Vagina (tissue), 2 donors: ENCODE data around the gene TUBB1. TPM values are rescaled to one million over a fixed set of nuclear protein-coding genes. Genes with fewer than 3 reads are reported as not detected.
A peak's percentile ranks its signal among the peaks of the same experiment; 100 is the strongest.

ENCODE experiments used
- DNase-seq, 2 donors: peaks; one replicate each; pipeline ENCODE4 v3.0.0-alpha.2; 2017; ENCODE audit errors: extremely low spot score in 2 of 2
- H3K27ac ChIP-seq: fragments of 200-600 bp; sonication (generic); one replicate; pipeline ENCODE4 v1.5.1; 2019
- H3K27me3 ChIP-seq: fragments of 200-600 bp; sonication (generic); one replicate; pipeline ENCODE4 v1.5.1; 2019
- H3K36me3 ChIP-seq, 2 donors: fragments of 200-600 bp; sonication (generic); one replicate each; pipeline ENCODE4 v1.5.1; 2017 to 2019
- H3K4me1 ChIP-seq: fragments of 200-600 bp; sonication (generic); one replicate; pipeline ENCODE4 v1.5.1; 2019
- H3K4me3 ChIP-seq, 2 donors: fragments of 200-600 bp; sonication (generic); 1 replicate in 1 of 2; 2 replicates in 1 of 2; pipeline ENCODE4 v1.5.1; 2016 to 2019
- H3K9me3 ChIP-seq: fragments of 200-600 bp; sonication (generic); one replicate; pipeline ENCODE4 v1.5.1; 2019
- POLR2A ChIP-seq, 2 donors: fragments of 450-650 bp; IDR thresholded peaks; one replicate each; pipeline ENCODE4 v1.6.1; 2017; ENCODE audit warnings: antibody characterized with exemption in 2 of 2, mild to moderate bottlenecking in 2 of 2, moderate library complexity in 2 of 2
- POLR2AphosphoS5 ChIP-seq, 2 donors: sonication (generic); formaldehyde crosslinking; IDR thresholded peaks; one replicate each; pipeline ENCODE4 v1.9.0; 2017; ENCODE audit warnings: antibody characterized with exemption in 2 of 2, mild to moderate bottlenecking in 2 of 2, low read depth in 1 of 2; ENCODE audit not compliant: insufficient read depth in 1 of 2
- intact Hi-C: fragments of 100-400 bp; cut with DNase I; formaldehyde crosslinking; loops from one replicate; pipeline ENCODE4 v1.15.1; 2023
- total RNA-seq: library from RNA; depleted of rRNA; stranded (reverse); fragments of >200 nt; gene quantifications from one replicate; pipeline ENCODE4 v1.2.3, GENCODE V29; 2016
- TF ChIP-seq, protein P1 (sequence below), 3 experiments: fragments of 450-650 bp in 2 of 3; fragments of 200-600 bp in 1 of 3; sonication (generic) in 1 of 3; IDR thresholded peaks; one replicate each; pipeline ENCODE4 v1.5.1; 2017 to 2019; ENCODE audit warnings: antibody characterized with exemption in 3 of 3, mild to moderate bottlenecking in 2 of 3, moderate library complexity in 2 of 3

Gene TUBB1
- total RNA-seq, 1 donor from 2014 or later, result not detected

DNA sequence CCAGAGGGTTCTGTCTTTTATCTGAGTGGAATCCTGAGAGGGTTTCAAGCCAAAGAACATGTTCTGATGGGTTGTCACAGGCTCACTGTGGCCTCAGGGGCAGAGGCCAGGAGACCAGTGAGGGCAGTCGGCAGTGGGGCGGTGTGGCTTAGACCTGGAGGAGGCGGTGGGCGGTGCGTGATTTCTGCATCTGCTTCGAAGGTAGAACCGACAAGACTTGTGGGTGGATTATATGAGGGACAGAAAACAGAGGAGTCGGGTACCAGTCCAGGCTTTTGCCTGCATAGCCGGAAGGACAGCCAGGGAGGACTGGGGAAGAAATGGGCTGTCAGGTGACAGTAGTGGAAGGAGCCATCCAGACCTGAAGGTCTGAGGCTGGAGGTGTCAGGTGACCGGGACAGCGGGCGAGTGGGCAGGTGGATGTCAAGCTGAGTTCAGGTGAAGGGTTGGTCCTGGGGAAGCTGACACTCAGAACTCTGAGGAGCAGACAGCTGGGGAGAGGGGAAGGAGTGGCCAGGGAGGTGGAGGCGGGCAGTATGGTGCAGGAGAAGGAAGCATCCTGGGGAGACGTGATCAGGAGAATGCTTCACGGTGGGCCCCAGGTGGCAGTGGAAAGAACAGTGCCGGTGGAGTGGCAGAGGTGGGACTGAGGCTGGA is 15.3 kb upstream of the TUBB1 start:
- Histone ChIP-seq H3K36me3 (peaks cover 0 to 10% of the 10 kb centered on the region in 2 donors), H3K4me3 (no peak overlapping the region), H3K9me3 (no peaks in the 10 kb centered on the region), H3K27ac (peak overlapping the region; percentile 76), H3K27me3 (no peaks in the 10 kb centered on the region), H3K4me1 (peaks cover 34% of the 10 kb centered on the region)
- no peak for DNase-seq
- no peak for TF ChIP-seq POLR2AphosphoS5 (IDR thresholded peaks at IDR 0.05; ENCODE audit: insufficient read depth in 1 of 2, low read depth in 1 of 2)
- TF ChIP-seq POLR2A (IDR thresholded peaks at IDR 0.05), result no peak
- TF ChIP-seq, protein P1, sequence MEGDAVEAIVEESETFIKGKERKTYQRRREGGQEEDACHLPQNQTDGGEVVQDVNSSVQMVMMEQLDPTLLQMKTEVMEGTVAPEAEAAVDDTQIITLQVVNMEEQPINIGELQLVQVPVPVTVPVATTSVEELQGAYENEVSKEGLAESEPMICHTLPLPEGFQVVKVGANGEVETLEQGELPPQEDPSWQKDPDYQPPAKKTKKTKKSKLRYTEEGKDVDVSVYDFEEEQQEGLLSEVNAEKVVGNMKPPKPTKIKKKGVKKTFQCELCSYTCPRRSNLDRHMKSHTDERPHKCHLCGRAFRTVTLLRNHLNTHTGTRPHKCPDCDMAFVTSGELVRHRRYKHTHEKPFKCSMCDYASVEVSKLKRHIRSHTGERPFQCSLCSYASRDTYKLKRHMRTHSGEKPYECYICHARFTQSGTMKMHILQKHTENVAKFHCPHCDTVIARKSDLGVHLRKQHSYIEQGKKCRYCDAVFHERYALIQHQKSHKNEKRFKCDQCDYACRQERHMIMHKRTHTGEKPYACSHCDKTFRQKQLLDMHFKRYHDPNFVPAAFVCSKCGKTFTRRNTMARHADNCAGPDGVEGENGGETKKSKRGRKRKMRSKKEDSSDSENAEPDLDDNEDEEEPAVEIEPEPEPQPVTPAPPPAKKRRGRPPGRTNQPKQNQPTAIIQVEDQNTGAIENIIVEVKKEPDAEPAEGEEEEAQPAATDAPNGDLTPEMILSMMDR (IDR thresholded peaks at IDR 0.05), result no peak
- intact Hi-C loops, result no loop called here

DNA sequence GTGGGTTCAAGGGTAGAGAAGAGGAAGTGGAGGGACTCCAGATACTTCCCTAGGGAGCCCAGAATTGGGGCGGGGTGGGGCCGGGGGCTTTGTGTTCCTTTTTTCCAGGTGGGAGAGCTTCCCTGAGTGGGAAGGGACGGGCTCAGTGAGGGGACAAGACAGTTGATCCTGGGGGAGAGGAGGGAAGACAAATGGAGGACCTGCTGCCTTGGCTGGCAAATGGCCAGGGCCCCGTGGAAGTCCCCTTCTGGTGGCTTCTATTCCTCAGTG is 14.8 kb upstream of the TUBB1 start:
- no peaks in the 10 kb centered on the region for H3K27me3 ChIP-seq
- peaks cover 0 to 7% of the 10 kb centered on the region in 2 donors for H3K36me3 ChIP-seq
- DNase-seq, result no peak
- H3K4me1 ChIP-seq, result peaks cover 34% of the 10 kb centered on the region
- H3K4me3 ChIP-seq, result no peak overlapping the region
- no peaks in the 10 kb centered on the region for H3K9me3 ChIP-seq
- TF ChIP-seq POLR2AphosphoS5 (IDR thresholded peaks at IDR 0.05; ENCODE audit: insufficient read depth in 1 of 2, low read depth in 1 of 2) (no peak), POLR2A (IDR thresholded peaks at IDR 0.05) (no peak)
- TF ChIP-seq, protein P1 (IDR thresholded peaks at IDR 0.05), result no peak
- intact Hi-C loops, result no loop called here
- peak overlapping the region; percentile 76 for H3K27ac ChIP-seq

DNA sequence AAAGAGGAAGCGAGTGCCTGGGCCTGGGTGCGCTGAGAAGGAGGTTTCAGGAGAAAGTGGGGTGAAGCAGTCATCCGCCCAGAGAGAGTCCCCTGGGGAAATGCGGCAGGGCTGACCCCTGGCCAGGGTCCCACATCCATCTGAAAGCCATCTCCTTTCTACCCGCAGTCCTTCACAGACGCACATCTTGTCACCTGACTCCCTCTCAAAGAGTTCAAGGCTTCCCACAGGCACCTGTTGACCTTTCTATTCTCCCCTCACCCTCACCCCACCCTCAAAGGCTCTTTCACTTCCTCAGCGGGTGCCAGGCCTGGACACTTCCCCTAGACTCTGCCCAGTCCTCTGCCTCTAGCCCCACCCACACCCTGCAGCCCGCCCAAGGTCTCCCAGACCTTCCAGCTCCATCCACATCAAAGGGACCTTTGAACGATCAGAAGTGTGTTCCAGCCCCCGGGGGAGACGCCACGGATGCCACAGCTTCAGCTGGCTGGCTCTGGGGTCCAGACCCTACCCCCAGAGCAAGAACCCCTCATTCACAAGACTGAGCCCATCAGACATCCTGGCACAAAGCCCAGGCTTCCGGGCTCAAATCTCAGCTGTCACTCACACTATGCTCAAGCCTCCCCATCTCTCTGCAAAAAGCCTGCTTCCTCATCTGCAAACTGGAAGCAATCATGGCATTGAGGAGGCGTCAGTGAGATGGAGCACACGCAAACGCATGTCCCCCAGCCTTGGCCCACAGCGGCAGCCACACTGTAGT is 14.3 kb upstream of the TUBB1 start:
- TF ChIP-seq POLR2AphosphoS5 (IDR thresholded peaks at IDR 0.05; ENCODE audit: insufficient read depth in 1 of 2, low read depth in 1 of 2) (no peak), POLR2A (IDR thresholded peaks at IDR 0.05) (no peak)
- TF ChIP-seq, protein P1 (IDR thresholded peaks at IDR 0.05), result no peak
- Histone ChIP-seq H3K4me3 (peak overlapping the region; percentile 61 to 78), H3K4me1 (peaks cover 34% of the 10 kb centered on the region), H3K9me3 (no peaks in the 10 kb centered on the region), H3K27me3 (no peaks in the 10 kb centered on the region), H3K36me3 (peaks cover 0 to 5% of the 10 kb centered on the region in 2 donors), H3K27ac (peak overlapping the region; percentile 76)
- DNase-seq, result no peak
- intact Hi-C loops, result no loop called here

DNA sequence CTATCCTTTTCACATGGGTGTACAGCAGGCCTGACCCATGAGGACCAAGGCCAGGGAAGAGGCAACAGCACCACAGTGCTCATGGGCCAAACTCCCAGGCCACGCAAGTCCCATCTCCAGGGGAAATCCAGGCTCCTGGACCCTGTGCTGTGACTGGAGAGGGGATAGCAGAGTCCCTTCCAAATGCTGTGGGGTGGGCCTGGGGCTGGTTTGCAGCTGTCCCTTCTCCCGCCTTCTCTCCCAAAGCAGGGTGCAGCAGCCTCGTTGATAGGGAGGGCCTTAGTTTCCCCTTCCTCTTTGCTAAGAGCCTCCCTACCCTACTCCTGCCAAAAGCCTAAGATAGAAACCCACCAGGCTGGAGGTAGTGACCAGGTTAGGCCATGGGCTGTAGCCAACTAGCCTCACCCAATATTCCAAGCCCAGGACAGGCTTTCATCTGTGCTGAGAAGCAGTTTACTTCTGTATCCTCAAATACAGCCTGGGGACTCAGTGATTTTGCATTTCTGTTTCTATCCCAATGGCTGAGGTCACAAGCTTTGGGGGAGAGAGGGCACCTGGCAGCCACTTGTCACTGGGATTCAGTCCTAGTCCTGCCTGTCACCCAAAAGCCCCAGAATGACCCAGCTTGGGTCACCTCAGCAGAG is 13.6 kb upstream of the TUBB1 start:
- no peaks in the 10 kb centered on the region for H3K9me3 ChIP-seq
- peak overlapping the region; percentile 61 to 78 for H3K4me3 ChIP-seq
- H3K27ac ChIP-seq, result peak overlapping the region; percentile 76
- H3K36me3 ChIP-seq, result peaks cover 0 to 5% of the 10 kb centered on the region in 2 donors
- TF ChIP-seq POLR2AphosphoS5 (IDR thresholded peaks at IDR 0.05; ENCODE audit: insufficient read depth in 1 of 2, low read depth in 1 of 2) (no peak), POLR2A (IDR thresholded peaks at IDR 0.05) (no peak)
- TF ChIP-seq, protein P1 (IDR thresholded peaks at IDR 0.05), result no peak
- intact Hi-C loops, result no loop called here
- H3K27me3 ChIP-seq, result no peaks in the 10 kb centered on the region
- DNase-seq, result no peak
- peaks cover 41% of the 10 kb centered on the region for H3K4me1 ChIP-seq
